ENCODE data around the gene PTMA. TPM values are rescaled to one million over a fixed set of nuclear protein-coding genes. Genes with fewer than 3 reads are reported as not detected.
"Not testable (repeated sequence)": the region's sequence is repeated elsewhere in the genome, so short reads cannot be mapped to it uniquely, and the experiment has no call there.

PTMA gene
- total and polyA plus RNA-seq, 8 donors, result 677 to 2,328 (median 1,958) TPM

GRCh38 chr2:231732604-231733003 lies 24.3 kb downstream of the PTMA start:
- Histone ChIP-seq H3K9me3 (no peaks in the 10 kb centered on the region), H3K4me3 (no peak overlapping the region), H3K27me3 (no peaks in the 10 kb centered on the region), H3K27ac (no peak overlapping the region), H3K36me3 (peaks cover 0 to 39% of the 10 kb centered on the region in 2 donors), H3K4me1 (no peaks in the 10 kb centered on the region)
- no peak for TF ChIP-seq CTCF (IDR thresholded peaks at IDR 0.05)
- DNase-seq (no peak), ATAC-seq (no peak)
- intact Hi-C loops (cut with DNase I), result no loop called here

- no peak for TF ChIP-seq CTCF (IDR thresholded peaks at IDR 0.05)
- intact Hi-C loops (cut with DNase I), result no loop called here
- Histone ChIP-seq H3K27ac (no peak overlapping the region), H3K9me3 (no peaks in the 10 kb centered on the region), H3K36me3 (peaks cover 0 to 34% of the 10 kb centered on the region in 2 donors), H3K4me1 (no peaks in the 10 kb centered on the region), H3K4me3 (no peak overlapping the region), H3K27me3 (no peaks in the 10 kb centered on the region)
- ATAC-seq (no peak), DNase-seq (no peak)
Observed at GRCh38 chr2:231737761-231738160, 29.4 kb downstream of the PTMA start.

GRCh38 chr2:231743376-231744116 lies 35.2 kb downstream of the PTMA start:
- H3K4me1 ChIP-seq, result no peaks in the 10 kb centered on the region
- no peak for ATAC-seq
- no peak overlapping the region for H3K4me3 ChIP-seq
- no peaks in the 10 kb centered on the region for H3K9me3 ChIP-seq
- no peak for TF ChIP-seq CTCF (IDR thresholded peaks at IDR 0.05)
- intact Hi-C loops (cut with DNase I), result no loop called here
- peaks cover 0 to 4% of the 10 kb centered on the region in 2 donors for H3K36me3 ChIP-seq
- no peak overlapping the region for H3K27ac ChIP-seq
- no peaks in the 10 kb centered on the region for H3K27me3 ChIP-seq
- no peak for DNase-seq

GRCh38 chr2:231745303-231746038 lies 37.1 kb downstream of the PTMA start:
- no peaks in the 10 kb centered on the region for H3K36me3 ChIP-seq
- no peak overlapping the region for H3K4me3 ChIP-seq
- no peaks in the 10 kb centered on the region for H3K27me3 ChIP-seq
- H3K27ac ChIP-seq, result no peak overlapping the region
- ATAC-seq (no peak), DNase-seq (no peak)
- intact Hi-C loops (cut with DNase I), result no loop called here
- TF ChIP-seq CTCF (IDR thresholded peaks at IDR 0.05), result no peak
- H3K9me3 ChIP-seq, result no peaks in the 10 kb centered on the region
- no peaks in the 10 kb centered on the region for H3K4me1 ChIP-seq

GRCh38 chr2:231748153-231748896 lies 40.0 kb downstream of the PTMA start:
- H3K36me3 ChIP-seq; DNase-seq; intact Hi-C loops (cut with DNase I); H3K27ac ChIP-seq; ATAC-seq; H3K9me3 ChIP-seq; H3K27me3 ChIP-seq; H3K4me3 ChIP-seq; H3K4me1 ChIP-seq: not testable (repeated sequence)

GRCh38 chr2:231749016-231749415 lies 40.7 kb downstream of the PTMA start:
- H3K4me3 ChIP-seq; H3K27ac ChIP-seq; H3K9me3 ChIP-seq; intact Hi-C loops (cut with DNase I); H3K36me3 ChIP-seq; H3K4me1 ChIP-seq; DNase-seq; ATAC-seq; H3K27me3 ChIP-seq: not testable (repeated sequence)
